B cell (primary cell): ENCODE data around the gene NLRP1.

Source experiments
- EZH2 ChIP-seq: IDR thresholded peaks from 2 replicates; pipeline ENCODE4 v1.6.1; 2012; ENCODE audit warnings: borderline replicate concordance, low read depth, mild to moderate bottlenecking, moderate library complexity, low read length; ENCODE audit not compliant: insufficient read depth, poor library complexity, severe bottlenecking
- TF ChIP-seq, protein P1 (sequence below): fragments of 200-600 bp; IDR thresholded peaks from one replicate; pipeline ENCODE4 v1.8.0; 2022; ENCODE audit warnings: antibody characterized with exemption, mild to moderate bottlenecking

DNA sequence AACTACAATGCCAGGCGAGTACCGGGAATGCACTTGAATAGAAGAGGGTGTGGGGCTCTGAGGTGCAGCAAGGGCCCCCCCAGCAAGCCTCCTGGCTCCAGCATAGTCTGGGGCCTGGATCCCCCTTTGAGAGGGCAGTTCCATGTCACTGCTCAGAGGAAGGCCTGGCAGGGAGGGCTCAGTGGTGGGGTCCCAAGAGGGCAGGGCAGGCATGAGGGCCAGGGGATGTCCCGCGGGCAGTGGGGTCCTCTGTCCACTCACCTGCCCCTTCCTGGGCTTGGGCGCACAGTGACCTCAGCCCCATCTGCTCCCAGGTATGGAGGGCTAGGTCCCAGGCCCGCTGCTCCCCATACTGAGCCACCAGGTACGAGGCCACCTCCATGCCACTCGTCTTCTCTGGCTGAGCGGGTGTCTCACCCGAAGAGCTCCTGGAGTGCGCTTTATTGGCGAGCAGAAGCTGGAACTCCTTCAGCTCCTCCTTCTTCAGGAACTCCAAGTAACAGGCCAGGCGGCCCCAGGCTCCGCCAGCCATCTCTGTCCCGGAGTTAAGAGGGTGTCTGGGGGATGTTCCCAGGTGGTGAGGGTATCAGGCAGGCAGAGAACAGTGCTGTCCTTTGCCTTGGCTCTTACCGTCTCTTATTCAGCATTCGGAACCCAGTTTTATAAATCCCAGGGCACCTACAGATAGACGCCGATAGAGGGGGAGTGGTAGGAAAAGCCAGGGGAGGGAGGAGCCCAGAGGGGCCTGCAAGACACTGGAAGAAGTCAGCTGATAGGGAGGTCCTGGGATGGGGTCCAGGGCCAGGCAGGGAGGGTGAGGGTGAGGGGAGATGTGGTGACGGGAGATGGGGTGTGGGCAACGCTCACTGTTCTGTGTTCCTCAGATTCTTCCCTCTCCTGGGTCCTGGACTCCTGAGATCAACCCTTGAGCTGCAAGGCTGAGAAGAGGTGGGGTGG lies 605 bp downstream of the NLRP1 start:
- TF ChIP-seq EZH2 = no peak
- TF ChIP-seq, protein P1, sequence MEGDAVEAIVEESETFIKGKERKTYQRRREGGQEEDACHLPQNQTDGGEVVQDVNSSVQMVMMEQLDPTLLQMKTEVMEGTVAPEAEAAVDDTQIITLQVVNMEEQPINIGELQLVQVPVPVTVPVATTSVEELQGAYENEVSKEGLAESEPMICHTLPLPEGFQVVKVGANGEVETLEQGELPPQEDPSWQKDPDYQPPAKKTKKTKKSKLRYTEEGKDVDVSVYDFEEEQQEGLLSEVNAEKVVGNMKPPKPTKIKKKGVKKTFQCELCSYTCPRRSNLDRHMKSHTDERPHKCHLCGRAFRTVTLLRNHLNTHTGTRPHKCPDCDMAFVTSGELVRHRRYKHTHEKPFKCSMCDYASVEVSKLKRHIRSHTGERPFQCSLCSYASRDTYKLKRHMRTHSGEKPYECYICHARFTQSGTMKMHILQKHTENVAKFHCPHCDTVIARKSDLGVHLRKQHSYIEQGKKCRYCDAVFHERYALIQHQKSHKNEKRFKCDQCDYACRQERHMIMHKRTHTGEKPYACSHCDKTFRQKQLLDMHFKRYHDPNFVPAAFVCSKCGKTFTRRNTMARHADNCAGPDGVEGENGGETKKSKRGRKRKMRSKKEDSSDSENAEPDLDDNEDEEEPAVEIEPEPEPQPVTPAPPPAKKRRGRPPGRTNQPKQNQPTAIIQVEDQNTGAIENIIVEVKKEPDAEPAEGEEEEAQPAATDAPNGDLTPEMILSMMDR = no peak
